GM21723 (cell line): Measurements from ENCODE around the gene POLR3C.
"Not testable (repeated sequence)": the region's sequence is repeated elsewhere in the genome, so short reads cannot be mapped to it uniquely, and the experiment has no call there.

Source experiments
- ATAC-seq: cut with Tn5 transposase; IDR thresholded peaks from one replicate; pipeline ENCODE4 v1.9.1; 2021; ENCODE audit warnings: mild to moderate bottlenecking, moderate library complexity; ENCODE audit not compliant: unreplicated experiment

POLR3C gene, protein sequence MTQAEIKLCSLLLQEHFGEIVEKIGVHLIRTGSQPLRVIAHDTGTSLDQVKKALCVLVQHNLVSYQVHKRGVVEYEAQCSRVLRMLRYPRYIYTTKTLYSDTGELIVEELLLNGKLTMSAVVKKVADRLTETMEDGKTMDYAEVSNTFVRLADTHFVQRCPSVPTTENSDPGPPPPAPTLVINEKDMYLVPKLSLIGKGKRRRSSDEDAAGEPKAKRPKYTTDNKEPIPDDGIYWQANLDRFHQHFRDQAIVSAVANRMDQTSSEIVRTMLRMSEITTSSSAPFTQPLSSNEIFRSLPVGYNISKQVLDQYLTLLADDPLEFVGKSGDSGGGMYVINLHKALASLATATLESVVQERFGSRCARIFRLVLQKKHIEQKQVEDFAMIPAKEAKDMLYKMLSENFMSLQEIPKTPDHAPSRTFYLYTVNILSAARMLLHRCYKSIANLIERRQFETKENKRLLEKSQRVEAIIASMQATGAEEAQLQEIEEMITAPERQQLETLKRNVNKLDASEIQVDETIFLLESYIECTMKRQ

DNA sequence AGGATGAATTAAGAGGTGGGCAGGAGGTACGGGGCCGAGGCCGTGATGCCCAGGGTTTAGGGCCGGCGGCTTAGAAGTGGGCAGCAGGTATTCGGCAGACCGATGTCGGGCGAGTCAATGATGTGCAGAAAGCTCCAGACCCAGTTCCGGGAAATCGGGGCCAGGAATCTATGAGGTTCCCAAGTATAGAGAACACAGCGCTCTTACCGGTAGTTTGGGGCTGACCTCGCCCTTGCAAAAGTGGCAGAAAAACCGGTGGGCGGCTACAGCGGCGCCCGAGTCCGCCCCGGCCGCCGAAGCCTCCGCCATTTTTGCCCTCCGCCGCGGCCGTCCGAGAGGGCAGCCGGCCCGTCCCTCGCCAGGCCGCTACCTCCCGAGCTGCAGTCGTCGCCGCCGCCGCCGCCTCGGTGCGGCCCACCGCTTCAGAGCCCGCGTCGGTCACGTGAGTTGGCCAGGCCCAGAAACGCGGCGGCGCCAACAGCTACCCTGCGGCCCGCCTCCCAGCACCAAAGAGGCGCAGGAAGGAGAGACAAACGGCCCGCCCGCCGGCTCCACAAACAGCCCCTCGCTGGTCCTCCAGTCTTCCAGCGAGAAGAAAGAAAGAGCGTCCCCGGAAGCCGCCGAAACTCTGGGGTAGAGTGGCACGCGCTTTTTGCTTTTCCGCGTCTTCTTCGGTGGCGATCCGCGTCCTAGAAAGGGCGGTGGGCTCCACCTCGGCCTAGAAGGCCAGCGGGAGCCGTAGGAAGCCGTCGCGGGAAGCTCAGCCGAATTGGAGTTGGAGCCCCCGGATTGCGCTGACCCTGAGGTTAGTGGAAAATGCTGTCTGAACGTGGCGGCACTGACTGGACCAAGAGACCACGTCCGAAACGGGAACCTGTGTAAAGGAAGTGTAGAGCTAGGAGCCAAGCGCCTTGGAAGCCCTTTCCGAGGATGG, at the start of gene POLR3C, which contains the start of gene RNF115:
Gene POLR3C (plus strand): TSS at position 636 of the 934 bp plus-strand sequence. CDS start 1,577 bp downstream, outside the sequence.
Gene RNF115 (minus strand): TSS at position 531 of the 934 bp plus-strand sequence. CDS start 222 bp downstream, at position 309.
- peak; percentile 88 for ATAC-seq

DNA sequence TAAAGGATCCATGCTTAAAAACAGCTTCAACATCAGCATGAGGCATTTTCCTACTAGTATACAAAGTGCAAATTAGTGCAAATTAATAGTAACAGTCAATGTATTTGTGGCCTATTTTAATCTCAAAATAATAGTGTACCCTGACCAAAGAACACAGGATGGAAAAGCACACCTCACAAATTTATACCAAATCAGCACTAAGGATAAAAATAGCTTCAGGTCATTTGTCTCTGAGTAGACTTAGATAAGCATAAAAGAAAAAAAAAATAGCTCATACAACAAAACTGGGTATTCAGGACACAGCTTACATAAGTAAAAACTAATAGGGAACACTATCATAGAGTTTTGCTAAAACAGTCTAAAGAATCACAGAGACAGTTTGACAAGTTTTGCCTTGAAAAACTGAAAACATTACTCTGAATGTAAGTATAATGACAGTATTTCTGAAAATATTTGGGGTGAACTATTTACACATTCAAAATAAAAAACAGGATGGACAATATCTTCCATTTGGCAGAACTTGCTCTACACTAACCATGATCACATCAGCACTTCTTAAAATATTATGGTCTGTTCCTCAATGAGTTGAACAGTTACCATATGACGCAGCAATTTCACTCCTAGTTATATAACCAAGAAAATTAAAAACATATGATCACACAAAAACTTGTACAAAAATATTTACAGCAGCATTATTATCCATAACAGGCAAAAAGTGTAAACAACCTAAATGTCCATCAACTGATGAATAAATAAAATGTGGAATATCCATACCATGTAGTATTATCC, 46.4 kb upstream of the POLR3C start:
- no peak for ATAC-seq

DNA sequence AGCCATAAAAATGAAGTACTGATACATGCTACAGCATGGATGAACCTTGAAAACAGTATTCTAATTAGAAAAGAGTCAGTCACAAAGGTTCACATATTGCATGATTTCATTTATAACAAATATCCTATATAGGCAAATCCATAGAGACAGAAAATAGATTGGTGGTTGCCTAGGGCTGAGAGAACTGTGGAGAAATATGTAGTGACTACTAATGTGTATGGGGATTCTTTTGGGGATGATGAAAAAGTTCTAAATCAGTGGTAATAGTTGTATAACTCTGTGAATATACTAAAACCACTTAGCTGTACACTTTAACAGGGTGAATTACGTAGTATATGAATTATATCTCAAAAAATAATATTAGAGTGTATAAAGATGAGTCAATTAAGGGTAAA, 45.9 kb upstream of the POLR3C start:
- no peak for ATAC-seq

DNA sequence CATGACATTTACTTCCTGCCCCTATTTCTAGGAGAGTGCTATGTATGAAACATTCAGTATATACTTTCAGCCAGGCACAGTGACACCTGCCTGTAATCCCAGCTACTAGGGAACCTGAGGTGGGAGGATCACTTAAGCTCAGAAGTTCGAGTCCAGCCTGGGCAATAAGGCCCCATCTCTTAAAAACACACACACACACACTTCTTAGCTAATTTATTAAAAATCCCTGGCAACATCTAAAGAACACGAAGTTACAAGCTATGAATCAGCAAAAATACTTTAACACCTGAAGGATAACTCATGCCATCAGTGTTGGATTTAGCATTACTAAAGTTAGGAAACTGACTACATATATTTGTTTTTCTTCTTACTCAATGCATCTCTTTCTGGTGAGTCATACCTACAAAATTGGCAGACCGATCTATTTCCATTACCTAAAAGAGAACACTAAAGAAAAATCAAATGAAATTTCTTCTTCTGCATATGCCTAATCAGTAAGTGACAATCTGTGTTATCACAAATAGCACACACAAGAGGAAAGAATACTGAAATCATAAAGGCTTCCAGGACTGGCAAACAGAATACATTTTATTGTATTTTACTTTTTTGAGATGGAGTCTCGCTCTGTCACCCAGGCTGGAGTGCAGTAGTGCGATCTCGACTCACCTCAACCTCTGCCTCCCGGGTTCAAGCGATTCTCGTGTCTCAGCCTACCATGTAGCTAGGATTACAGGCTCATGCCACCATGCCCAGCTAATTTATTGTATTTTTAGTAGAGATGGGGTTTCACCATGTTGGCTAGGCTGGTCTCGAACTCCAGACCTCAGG, 41.5 kb upstream of the POLR3C start:
- ATAC-seq = no peak

DNA sequence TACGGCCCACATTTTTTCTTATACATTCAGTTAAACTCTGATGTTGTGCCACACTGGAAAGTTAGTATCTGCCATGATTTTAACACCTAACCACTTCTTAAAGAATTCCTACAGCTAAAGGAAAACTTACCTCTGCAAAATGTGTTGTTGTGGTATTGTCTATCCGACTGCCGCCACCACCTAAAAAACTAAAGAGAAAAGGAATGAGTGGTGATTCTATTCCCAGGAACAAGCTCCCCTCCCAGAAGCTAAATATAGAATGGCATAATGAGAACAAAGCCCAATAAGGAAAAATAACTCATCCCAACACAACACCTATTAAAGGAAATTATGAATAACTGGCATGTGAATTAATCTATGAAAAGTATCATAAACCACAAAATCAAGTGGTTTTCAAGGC, 39.6 kb upstream of the POLR3C start:
- ATAC-seq = no peak

DNA sequence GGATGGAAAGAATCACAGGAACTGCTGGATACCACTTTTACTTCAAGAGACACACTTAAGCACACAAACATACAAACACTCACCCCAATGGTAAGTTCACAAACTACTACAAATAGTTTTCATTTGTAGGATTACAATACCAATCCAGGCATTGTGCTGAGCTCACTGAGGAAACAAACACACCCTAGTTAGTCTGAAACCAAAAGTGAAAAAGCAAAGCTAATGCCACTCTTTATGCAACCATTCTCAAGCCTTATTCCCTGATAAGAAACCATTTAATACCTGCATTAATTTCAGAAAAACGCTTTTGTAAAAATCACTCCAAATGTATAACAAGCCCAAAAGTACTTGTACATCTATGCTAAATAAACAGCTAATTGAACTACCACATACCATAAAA, 38.5 kb upstream of the POLR3C start:
- no peak for ATAC-seq

DNA sequence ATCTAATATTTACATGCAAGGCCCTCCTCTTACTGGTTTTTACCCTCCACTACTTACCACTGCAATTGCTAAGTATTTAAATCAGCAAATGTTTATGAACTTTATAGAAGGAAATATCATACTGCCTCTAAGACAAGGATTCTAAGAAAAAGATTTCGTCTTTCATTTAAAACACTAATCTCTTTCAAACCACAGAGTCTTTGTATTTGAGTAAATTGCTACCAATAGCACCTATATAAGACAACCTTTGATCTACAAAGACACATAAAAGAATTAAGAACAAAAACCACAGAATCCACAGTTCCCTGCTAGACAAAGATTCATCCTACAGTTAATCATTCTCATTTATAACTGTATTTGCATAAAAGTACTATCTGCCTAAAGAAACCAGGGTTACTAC, 37.7 kb upstream of the POLR3C start:
- no peak for ATAC-seq

DNA sequence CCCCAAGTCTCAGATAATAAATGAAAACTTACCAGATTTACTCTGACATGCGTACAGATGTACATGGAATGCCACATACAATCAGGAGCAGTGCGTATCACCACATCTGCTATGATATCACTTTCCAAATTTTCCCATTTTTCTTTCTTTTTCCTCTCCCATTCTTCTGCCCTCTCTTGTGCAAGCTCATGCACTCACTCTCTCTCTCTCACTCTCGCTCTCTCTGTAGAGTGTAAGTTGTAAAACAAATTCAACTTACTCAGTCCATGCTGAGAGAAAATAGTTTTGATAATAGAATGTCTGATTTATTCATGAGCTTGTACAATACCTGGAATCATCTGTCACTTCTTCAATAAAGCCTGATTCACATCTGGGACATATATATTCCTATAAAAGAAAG, 35.4 kb upstream of the POLR3C start:
- no peak for ATAC-seq

DNA sequence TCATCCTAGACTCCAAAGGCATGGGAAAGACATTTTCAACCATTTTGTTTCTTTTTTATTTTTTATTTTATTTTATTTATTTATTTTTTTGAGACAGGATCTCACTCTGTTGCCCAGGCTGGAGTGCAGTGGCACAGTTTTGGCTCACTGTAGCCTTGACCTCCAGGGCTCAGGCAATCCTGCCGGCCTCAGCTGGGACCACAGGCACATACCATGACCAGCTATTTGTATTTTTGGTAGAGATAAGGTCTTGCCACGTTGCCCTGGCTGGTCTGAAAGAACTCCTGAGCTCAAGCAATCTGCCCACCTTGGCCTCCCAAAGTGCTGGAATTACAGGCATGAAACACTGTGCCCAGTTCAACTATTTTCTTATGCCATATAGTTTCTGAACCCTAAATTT, 32.1 kb upstream of the POLR3C start:
- ATAC-seq = not testable (repeated sequence)

DNA sequence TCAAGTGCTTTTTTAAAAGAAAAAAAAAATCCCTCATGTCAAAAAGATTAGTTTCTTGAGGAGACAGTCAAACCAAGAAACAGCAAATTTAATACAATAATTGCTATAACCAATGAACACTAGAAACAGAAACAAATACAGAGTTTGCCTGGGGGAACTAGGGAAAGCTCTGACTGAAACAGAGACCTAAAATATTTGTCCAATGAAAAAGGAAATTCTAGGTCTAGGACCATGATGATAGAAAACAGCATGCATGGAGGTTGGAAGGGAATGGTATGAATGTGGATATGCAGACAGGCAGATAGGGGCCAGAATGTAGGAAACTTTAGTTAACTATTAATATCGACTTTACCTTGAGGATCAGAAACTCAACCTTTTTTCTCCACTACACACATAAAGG, 31.5 kb upstream of the POLR3C start:
- ATAC-seq = no peak

DNA sequence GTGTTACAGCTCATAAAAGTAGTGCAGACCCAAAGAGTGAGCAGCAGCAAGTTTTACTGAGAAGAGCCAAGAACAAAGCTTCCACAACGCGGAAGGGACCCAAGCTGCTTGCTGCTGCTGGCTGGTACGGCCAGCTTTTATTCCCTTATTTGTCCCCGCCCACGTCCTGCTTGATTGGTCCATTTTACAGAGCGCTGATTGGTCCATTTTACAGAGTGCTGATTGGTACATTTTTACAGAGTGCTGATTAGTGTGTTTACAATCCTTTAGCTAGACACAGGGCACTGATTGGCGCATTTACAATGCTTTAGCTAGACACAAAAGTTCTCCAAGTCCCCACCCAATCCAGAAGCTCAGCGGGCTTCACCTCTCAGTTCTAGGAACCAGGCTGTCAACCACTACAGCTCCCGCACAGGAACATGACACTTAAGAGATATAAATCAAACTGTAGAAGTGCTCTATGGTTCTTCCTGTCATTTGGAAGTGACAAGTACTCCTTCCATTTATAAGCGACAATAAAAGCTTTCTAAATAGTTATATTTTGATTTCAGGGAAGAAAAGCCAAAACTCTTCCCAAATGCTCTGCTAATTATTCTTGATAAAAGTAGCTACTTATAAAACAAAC, 28.6 kb upstream of the POLR3C start:
- ATAC-seq = no peak

DNA sequence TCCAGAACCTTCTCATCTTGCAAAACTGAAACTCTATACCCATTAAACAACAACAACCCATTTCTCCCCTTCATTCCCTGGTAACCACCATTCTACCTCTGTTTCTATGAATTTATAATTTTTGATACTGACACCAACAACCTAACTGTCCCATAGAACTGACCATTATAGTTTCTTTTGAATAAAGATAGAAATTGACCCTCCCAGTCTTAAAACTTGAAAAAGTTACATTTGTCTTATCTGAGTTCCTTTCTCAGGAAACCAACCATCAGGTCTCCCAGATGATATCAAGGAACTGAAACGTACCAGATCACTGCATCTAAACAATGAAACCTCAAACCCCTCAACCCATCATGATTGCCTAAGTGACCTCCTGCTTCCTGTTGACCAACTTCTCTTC, 27.2 kb upstream of the POLR3C start:
- ATAC-seq = no peak

DNA sequence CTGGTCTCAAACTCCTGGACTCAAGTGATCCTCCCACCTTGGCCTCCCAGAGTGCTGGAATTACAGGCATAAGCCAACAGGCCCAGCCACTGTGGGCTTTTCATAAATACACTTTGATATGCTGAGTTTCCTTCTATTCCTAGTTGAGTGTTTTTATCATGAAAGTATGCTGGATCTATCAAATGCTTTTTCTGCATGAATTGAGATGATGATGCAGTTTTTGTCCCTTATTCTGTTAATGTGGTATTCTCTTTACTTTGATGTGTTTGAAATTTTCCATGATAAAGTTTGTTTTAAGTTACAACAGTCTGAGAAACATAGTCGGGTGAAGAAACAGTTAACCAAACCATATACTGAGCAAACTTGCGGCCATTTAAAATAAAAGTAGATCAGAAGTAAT, 24.2 kb upstream of the POLR3C start:
- ATAC-seq = no peak

DNA sequence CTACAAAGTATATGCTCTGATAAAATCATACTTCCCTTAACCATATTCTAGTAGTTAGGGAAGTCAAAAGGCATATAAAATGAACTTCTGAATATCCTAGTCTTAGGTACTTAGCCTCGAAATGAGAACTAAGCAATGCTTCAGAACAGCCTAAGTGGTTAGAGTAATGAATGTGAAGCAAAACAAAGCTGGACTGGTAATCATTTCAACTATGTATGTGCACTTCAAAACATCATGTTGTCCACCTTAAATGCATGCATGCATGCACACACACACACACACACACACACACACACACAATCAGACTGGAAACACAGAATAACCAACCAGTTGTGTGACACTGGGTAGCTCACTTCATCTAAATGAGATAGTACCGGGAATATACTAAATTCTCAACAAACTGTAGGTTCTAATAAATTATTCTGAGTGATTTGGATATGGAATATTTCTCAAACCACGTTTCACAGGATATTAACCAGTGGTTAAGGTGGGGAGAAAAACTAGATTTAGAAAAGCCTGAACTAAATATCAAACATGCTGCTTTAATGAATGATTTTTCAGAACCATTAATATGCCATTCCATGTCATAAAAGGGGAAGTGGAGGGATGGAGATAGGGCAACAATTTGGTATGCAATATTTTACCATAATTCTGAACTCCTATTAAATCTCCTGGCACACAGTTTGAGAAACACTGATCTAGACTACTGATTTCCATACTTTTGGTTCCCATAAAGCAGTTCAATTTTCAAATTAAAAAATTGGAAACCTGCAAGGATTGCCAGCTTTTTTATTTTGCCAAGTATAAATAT, 19.6 kb upstream of the POLR3C start:
- no peak for ATAC-seq

DNA sequence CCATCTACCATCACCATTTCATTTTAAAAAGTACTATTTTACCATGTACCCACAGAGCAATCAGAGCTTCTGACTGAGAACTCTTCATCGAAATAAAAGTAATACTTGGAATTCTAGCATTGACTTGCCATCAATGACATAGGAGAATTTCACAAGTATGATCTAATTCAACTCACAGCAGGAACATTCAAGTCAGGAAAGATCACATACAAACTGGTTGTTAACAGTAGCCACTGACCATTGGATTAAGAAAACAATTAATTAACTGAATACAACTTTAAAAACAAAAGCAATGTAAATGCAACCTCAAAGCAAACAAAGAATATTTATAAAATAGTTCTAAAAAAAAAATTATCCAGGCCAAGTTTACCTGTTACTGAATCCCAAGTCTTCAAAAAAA, 18.9 kb upstream of the POLR3C start:
- ATAC-seq = no peak

DNA sequence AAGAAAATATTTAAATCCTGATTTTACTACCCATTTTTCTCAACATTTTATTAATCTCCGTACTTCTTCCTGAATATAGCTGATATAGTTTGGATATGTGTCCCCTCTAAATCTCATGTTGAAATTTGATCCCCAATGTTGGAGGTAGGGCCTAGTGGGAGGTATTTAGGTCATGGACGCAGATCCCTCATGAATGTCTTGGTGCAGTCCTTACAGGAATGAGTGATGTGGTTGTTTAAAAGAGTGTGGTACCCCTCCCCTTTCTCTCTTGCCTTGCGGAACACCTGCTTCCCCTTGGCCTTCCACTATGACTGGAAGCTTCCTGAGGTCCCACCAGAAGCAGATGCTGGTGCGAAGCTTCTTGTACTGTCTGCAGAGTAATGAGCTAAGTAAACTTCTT, 17.6 kb upstream of the POLR3C start:
- no peak for ATAC-seq

DNA sequence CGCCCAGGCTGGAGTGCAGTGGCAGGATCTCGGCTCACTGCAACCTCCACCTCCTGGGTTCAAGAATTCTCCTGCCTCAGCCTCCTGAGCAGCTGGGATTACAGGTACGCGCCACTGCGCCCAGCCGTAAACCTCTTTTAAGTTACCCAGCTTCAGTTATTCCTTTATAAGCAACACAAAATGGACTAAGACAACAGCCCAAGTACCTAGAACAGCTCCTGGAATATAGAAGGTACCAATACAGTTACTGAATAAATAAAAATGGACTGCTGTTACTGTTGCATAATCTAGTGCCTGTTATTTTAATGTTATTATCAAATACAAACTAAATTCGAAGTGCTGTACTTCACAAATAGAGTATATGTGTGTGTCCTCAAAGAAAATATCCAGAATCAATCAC, 17.2 kb upstream of the POLR3C start:
- no peak for ATAC-seq

DNA sequence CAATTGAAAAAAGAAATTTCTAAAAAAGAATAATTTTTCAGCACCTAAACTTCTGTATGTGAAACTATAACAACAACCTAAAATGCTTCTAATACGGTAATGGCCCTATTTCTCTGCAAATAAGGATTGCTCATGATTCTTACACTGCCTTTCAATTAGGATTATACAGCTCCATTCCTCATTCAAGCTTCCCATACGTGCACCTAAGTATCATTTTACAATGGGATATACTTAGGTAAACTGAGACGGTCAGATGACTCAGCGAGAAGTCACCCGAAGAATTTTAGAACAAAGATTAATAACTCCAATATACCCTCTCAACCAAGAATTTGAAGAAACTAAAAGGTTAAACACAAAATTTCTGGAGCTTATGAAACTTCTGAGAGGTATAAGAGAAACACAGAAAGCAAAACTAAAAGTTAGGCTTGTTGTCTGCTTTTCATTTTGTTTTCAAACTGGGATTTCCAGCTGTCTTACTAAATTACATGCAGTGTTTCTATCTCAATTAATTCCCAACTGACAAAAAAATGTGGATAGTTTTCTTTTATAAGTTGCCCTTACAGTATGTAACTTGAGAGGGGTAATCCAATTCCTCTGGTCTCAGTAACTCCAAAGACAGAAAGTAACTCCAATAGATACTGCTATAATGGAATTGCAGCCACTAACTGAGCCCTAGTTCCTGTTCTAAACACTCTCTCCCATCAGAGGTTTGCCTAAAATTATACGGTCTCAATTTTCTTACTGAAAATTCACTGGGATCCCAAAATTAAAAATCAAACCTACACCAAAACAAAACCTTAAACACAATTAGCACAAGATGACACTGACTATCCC, 10.8 kb upstream of the POLR3C start:
- not testable (repeated sequence) for ATAC-seq
